NB4 (cell line): ENCODE results near the gene NDUFB3.

Experiments
- CTCF ChIP-seq: IDR thresholded peaks from one replicate; pipeline ENCODE4 v1.5.1; 2012; ENCODE audit warnings: low read depth, low read length
- MAX ChIP-seq: IDR thresholded peaks from 2 replicates; pipeline ENCODE4 v1.6.1; 2011; ENCODE audit warnings: low read depth, low read length
- MYC ChIP-seq: IDR thresholded peaks from 2 replicates; pipeline ENCODE4 v1.6.1; 2011; ENCODE audit warnings: low read depth, low read length
- POLR2A ChIP-seq: IDR thresholded peaks from 2 replicates; pipeline ENCODE4 v1.6.1; 2011; ENCODE audit warnings: mild to moderate bottlenecking; ENCODE audit not compliant: insufficient read length; ENCODE audit errors: extremely low read depth

DNA sequence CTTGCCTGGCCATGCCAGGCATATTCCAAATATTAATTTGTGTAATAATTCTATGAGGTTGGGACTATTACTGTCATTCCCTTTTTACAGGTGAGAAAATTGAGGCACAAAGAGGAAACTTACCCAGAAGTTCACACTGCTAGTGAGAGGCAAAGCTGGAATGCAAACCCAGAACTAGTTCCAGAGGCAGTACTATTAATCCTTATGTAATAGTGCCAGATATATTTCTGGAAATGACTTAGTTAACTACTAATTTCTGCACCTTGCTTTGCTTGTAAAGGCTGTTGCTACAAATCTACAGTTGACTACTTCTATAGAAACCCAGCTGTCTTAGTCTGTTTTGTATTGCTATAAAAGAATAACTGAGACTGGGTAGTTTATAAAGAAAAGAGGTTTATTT, 38.8 kb downstream of the NDUFB3 start:
- TF ChIP-seq CTCF (no peak), POLR2A (no peak), MAX (no peak), MYC (no peak)
